ENCODE measurements around the gene LYAR.

DNA sequence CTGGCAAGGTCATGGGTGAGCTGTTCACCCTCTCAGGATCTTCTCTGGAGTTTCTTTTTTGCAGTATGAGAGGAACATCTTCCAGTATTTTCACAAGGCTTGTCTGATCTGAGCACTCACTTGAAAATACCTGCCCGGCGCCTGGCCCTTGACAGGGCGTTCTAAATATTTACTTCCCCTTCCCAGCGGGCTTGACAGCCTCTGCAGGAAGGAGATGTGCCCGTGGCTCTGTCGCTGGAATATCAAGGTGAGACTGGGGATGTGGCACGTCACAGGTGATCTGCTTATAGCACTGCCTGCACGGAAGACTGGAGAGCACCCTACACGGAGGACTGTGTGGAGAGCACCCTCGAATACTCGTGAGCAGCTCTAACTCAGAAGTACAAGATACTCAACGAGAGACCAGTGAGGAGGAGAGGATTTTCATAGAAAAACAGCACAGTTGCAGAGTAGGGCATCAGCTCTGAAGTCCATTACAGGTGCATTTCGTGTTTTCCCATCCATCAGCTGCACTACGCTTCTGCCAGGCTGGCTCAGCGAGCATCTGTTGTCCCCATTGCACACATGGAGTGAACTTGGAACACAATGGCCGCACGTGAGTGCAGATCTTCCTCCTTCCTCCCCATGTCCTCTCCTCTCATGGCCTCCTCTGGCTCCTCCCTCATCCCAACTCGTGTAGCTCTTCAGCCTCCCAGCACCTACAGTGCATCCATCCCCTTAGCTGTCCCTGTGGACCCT lies 32.2 kb upstream of the LYAR start:
- no peak for TF ChIP-seq CTCF (IDR thresholded peaks at IDR 0.05)
- no peak for TF ChIP-seq POLR2A (IDR thresholded peaks at IDR 0.05)

Data from right lobe of liver (tissue), 4 donors.